DOHH2 (cell line): ENCODE data around the gene ACACB.
A peak's percentile ranks its signal among the peaks of the same experiment; 100 is the strongest.

Experiments used
- H3F3A ChIP-seq: fragments of 200-600 bp; sonication (generic), shearing (Covaris generic); 2 replicates; pipeline ENCODE4 v1.6.0; 2016; ENCODE audit warnings: antibody characterized with exemption, mild to moderate bottlenecking; ENCODE audit not compliant: control insufficient read depth, insufficient read depth
- H3K27ac ChIP-seq: fragments of 200-600 bp; sonication (generic); 2 replicates; pipeline ENCODE4 v1.5.1; 2014; ENCODE audit warnings: low read depth, mild to moderate bottlenecking, low read length, moderate library complexity
- H3K27me3 ChIP-seq: fragments of 200-600 bp; sonication (generic); 2 replicates; pipeline ENCODE4 v1.6.1; 2014; ENCODE audit warnings: mild to moderate bottlenecking, low read length, mixed read lengths; ENCODE audit not compliant: control insufficient read depth
- H3K36me3 ChIP-seq: fragments of 200-600 bp; sonication (generic); 2 replicates; pipeline ENCODE4 v1.6.1; 2014; ENCODE audit warnings: mild to moderate bottlenecking, low read length, moderate library complexity, mixed read lengths; ENCODE audit not compliant: control insufficient read depth
- H3K4me1 ChIP-seq: fragments of 200-600 bp; sonication (generic); 2 replicates; pipeline ENCODE4 v1.6.1; 2014; ENCODE audit warnings: mild to moderate bottlenecking, low read length, mixed read lengths; ENCODE audit not compliant: control insufficient read depth
- H3K4me2 ChIP-seq: fragments of 200-600 bp; sonication (generic); 2 replicates; pipeline ENCODE4 v1.6.0; 2014; ENCODE audit warnings: mild to moderate bottlenecking, low read length, moderate library complexity
- H3K4me3 ChIP-seq: fragments of 200-600 bp; sonication (generic); 2 replicates; pipeline ENCODE4 v1.5.1; 2014; ENCODE audit warnings: mild to moderate bottlenecking, low read length, mixed read lengths
- H3K79me2 ChIP-seq: fragments of 200-600 bp; sonication (generic); 2 replicates; pipeline ENCODE4 v1.6.1; 2014; ENCODE audit warnings: mild to moderate bottlenecking, low read length, mixed read lengths; ENCODE audit not compliant: control insufficient read depth
- H3K9me2 ChIP-seq: fragments of 200-600 bp; sonication (generic); replicated peaks from 2 replicates; pipeline ENCODE4 v1.6.1; 2014; ENCODE audit warnings: mild to moderate bottlenecking, low read length, mixed read lengths; ENCODE audit not compliant: control insufficient read depth
- H3K9me3 ChIP-seq: fragments of 200-600 bp; sonication (generic); 2 replicates; pipeline ENCODE4 v1.6.1; 2014; ENCODE audit warnings: antibody characterized with exemption, low read length, mixed read lengths; ENCODE audit not compliant: control insufficient read depth, insufficient read depth
- H4K20me1 ChIP-seq: fragments of 200-600 bp; sonication (generic); 2 replicates; pipeline ENCODE4 v1.6.0; 2014; ENCODE audit warnings: low read depth, mild to moderate bottlenecking, antibody characterized with exemption, low read length, moderate library complexity; ENCODE audit not compliant: control insufficient read depth, insufficient read depth
- CTCF ChIP-seq: fragments of 200-600 bp; sonication (generic); IDR thresholded peaks from one replicate; pipeline ENCODE4 v1.5.1; 2014; ENCODE audit warnings: antibody characterized with exemption, mild to moderate bottlenecking, low read depth, low read length; ENCODE audit not compliant: poor library complexity, severe bottlenecking
- EZH2phosphoT487 ChIP-seq: fragments of 200-600 bp; sonication (generic); IDR thresholded peaks from 2 replicates; pipeline ENCODE4 v1.6.1; 2017; ENCODE audit warnings: borderline replicate concordance, mild to moderate bottlenecking, antibody characterized with exemption, low read length, moderate library complexity, mixed read lengths

Gene ACACB

GRCh38 chr12:109099431-109100020 lies 16.9 kb upstream of the ACACB start:
- H3K9me2 ChIP-seq = no peaks in the 10 kb centered on the region
- no peaks in the 10 kb centered on the region for H3K9me3 ChIP-seq
- no peaks in the 10 kb centered on the region for H3K27me3 ChIP-seq
- peaks cover 59% of the 10 kb centered on the region for H3K36me3 ChIP-seq
- TF ChIP-seq EZH2phosphoT487 (no peak), CTCF (no peak)
- peaks cover 3% of the 10 kb centered on the region; the same call in 1 of the 2 replicates for H3F3A ChIP-seq
- H3K27ac ChIP-seq = no peak overlapping the region
- H3K4me3 ChIP-seq = peak overlapping the region; percentile 97
- peaks cover 23% of the 10 kb centered on the region for H3K79me2 ChIP-seq
- H4K20me1 ChIP-seq = peaks cover 11% of the 10 kb centered on the region; the same call in 1 of the 2 replicates
- peak overlapping the region; percentile 93 for H3K4me2 ChIP-seq
- peaks cover 21% of the 10 kb centered on the region for H3K4me1 ChIP-seq

- no peak for TF ChIP-seq EZH2phosphoT487
- TF ChIP-seq CTCF = no peak
- H3F3A ChIP-seq = no peaks in the 10 kb centered on the region
- peaks cover 71% of the 10 kb centered on the region for H3K36me3 ChIP-seq
- no peak overlapping the region for H3K4me2 ChIP-seq
- no peaks in the 10 kb centered on the region for H3K9me3 ChIP-seq
- H3K27ac ChIP-seq = no peak overlapping the region
- peaks cover 11% of the 10 kb centered on the region; the same call in 1 of the 2 replicates for H4K20me1 ChIP-seq
- H3K79me2 ChIP-seq = peaks cover 23% of the 10 kb centered on the region
- no peaks in the 10 kb centered on the region for H3K27me3 ChIP-seq
- H3K9me2 ChIP-seq = no peaks in the 10 kb centered on the region
- no peak overlapping the region for H3K4me3 ChIP-seq
- peaks cover 21% of the 10 kb centered on the region for H3K4me1 ChIP-seq
Observed at GRCh38 chr12:109100741-109101140, 15.6 kb upstream of the ACACB start.

- TF ChIP-seq EZH2phosphoT487 = no peak
- TF ChIP-seq CTCF = no peak
- Histone ChIP-seq H4K20me1 (peaks cover 11% of the 10 kb centered on the region; the same call in 1 of the 2 replicates), H3K9me3 (no peaks in the 10 kb centered on the region), H3F3A (no peaks in the 10 kb centered on the region), H3K36me3 (peaks cover 81% of the 10 kb centered on the region), H3K4me2 (no peak overlapping the region), H3K27ac (no peak overlapping the region), H3K4me1 (peaks cover 13% of the 10 kb centered on the region), H3K4me3 (no peak overlapping the region), H3K27me3 (no peaks in the 10 kb centered on the region), H3K9me2 (no peaks in the 10 kb centered on the region), H3K79me2 (peaks cover 23% of the 10 kb centered on the region)
Observed at GRCh38 chr12:109102491-109102890, 13.9 kb upstream of the ACACB start.
